Measurements from ENCODE around the gene PLCH1.

Gene PLCH1

DNA sequence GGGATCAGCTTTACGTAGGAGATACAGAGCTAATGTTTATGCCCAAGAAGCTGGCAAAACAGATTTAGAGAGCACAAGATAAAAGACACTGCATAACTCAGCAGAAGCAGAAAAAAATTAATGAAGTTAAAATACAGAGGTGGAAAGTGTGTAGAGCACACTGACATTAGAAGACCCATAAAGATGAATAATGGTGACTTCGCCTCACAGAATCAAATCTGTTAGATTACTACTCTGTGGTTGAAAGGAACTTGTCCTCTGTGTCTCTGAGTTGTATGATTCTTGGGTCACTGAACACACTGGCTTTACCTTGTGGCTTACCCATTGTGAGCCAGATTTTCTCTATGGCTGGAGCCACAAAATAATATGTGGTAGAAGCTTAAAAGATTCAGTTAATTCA, 224.4 kb downstream of the PLCH1 start:
- no peak for DNase-seq

DNA sequence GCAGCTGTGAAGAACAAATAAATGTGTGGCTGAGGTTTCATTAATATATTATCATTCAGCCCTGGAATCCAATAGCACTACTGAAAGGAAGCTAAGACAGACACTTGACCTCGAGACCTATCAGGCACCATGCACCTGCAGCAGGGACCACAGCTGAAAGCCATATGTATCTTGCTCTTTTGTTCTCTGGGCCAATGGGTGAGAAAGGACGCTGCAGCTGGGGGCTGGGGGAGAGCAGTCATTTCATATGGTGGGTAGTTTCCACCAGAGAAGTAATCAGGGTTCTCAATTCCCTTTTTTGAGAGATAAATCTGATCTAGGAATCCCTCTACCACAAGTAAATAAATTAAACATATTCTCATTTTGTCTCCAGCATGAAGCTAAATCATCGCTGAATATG, 225.8 kb downstream of the PLCH1 start:
- no peak for DNase-seq

GRCh38 chr3:155517903-155518302, 227.0 kb downstream of the PLCH1 start:
- DNase-seq = no peak

- no peak for DNase-seq
Observed at GRCh38 chr3:155516439-155516838, 228.4 kb downstream of the PLCH1 start.

- DNase-seq = no peak
Observed at GRCh38 chr3:155512867-155513261, 232.0 kb downstream of the PLCH1 start.

GRCh38 chr3:155512175-155512866, 232.6 kb downstream of the PLCH1 start:
- DNase-seq = no peak

GRCh38 chr3:155504682-155505081, 240.2 kb downstream of the PLCH1 start:
- DNase-seq = no peak

- no peak for DNase-seq
Observed at GRCh38 chr3:155502630-155503029, 242.2 kb downstream of the PLCH1 start.

GRCh38 chr3:155500194-155500818, 244.6 kb downstream of the PLCH1 start:
- DNase-seq = no peak

- no peak for DNase-seq
Observed at GRCh38 chr3:155497930-155498647, 246.8 kb downstream of the PLCH1 start.

- DNase-seq = no peak
Observed at GRCh38 chr3:155496206-155496605, 248.7 kb downstream of the PLCH1 start.

DNA sequence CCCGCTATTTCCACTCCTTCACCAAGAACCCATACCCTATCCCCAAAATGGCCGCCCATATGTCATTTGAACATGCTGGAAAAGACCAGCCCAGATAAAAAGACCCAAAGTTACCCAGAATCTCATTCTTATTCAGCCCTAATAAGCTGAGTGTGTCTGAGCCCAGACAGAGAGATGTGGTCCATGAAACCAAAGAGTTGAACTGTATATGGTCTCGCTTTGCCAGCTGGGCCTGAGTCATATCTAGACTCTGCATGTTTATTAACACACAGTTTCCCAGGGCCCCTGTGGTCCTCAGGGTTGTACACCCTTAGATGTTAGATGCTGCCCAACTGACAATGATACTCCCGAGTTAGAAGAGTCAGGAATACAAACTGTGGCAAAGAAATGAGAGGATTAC, 249.5 kb downstream of the PLCH1 start:
- no peak for DNase-seq

DNA sequence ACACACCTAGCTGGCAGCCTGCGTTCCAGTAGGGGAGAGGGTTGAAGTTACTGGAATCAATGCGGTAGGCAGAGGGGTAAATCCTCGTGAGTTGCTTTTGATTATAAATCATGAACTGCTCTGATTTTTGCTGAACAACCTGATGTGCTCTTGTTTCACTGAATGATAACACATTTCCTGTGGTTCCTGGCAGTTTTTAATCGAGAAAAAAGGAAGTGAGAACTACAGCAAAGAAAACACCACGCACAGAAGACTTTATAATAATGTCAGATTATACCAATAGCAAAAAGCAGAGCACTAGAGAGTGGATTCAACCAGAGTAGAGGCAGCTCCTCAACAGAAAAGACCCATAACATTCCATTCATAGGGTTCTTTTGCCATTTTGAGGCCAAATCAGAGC, 250.5 kb downstream of the PLCH1 start:
- DNase-seq = no peak

DNA sequence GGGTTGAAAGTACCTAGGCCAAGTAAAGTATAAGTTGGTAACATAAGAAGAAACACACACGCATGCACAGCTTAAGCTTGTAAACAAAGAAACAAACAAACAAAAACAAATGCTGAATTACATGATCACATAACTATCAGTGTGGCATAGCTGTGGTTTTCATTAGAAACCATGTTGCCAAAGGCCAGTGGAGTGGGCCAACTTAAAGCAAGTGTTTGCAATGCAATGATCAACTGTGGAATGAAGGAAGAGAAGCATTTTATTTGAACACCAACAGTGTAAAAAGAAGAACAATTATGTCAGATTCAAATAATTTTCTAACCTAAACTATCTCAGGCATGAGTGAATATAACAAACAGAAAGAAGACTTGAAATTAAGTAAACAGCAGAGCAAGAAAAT, 252.0 kb downstream of the PLCH1 start:
- no peak for DNase-seq

DNA sequence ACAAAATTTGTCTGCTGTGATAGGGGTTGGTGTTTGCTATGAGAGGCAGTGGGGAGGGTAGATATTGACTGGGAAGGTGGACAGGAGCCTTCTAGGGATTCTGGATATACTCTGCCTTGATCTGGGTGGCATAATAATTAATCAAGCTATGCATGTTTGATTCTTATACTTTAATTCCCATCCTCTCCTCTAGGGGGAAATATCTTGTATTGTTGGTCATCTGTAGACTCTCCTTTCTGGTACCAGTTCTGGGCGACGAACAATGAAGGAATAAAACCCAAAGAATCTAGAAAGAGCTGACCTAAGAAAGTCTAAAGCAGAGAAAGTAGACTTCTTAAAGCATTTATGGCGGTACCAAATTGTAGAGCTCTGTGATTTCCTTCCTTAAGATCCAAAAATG, 253.2 kb downstream of the PLCH1 start:
- DNase-seq = no peak

DNA sequence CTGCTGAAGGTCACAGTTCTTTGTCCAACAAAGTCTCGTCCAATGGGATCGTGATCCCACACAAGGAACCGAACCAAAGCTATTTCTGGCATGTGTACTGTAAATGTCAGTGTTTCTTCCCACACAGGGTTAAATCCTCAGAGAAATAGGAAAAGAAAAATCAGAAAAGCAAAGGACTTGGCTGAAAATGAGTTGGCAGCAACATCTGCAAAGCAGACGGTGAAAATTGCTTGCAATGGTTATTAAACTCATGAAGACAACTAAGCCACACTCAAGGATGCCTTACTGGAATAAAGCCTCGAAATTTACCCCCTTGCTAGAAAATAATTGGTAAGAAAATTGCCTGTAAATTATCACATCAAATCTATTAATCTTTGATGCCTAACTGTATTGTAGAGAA, 256.2 kb downstream of the PLCH1 start:
- DNase-seq = no peak

- no peak for DNase-seq
Observed at GRCh38 chr3:155485897-155486296, 259.0 kb downstream of the PLCH1 start.

- DNase-seq = no peak
Observed at GRCh38 chr3:155481591-155481990, 263.3 kb downstream of the PLCH1 start.

DNA sequence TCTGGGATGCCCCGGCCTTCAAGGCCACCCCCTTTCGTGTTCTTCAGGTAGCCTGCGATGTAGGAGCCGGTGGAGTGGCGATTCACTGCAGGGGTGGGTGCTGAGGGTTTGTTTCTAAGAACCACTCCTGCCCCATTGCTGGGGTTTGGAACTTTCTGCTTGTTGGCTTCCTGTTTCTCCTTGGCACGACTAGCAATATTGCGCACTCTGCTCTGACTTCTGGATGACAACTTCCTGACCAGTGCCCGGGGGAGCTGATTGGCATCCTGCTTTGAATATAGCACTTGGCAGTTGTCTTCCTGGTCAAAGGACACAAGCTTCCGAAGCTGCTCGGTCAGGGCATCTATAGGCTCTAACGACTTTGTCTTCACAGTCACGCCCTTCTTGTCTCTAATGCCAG, 263.8 kb downstream of the PLCH1 start:
- no peak for DNase-seq

- DNase-seq = no peak
Observed at GRCh38 chr3:155465664-155466063, 279.2 kb downstream of the PLCH1 start.

DNA sequence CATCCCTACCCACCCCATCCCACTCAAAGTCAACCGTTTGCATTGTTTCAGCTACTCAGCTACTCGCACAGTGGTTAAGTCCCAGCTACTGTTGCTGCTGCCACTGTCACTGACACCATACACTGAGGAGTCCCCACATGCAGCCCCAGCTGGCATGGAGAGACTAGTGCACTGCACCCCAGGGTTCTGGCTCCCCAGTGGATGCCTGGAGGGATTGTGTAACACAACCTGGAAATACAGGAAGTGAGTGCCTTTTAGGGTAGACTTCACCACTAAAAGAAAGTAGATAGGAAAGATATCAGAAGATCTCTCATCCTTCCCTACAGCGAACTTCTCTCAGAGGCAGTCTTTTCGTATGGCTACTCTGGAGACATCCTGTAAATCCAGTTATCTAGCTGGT, 282.2 kb downstream of the PLCH1 start:
- no peak for DNase-seq

DNA sequence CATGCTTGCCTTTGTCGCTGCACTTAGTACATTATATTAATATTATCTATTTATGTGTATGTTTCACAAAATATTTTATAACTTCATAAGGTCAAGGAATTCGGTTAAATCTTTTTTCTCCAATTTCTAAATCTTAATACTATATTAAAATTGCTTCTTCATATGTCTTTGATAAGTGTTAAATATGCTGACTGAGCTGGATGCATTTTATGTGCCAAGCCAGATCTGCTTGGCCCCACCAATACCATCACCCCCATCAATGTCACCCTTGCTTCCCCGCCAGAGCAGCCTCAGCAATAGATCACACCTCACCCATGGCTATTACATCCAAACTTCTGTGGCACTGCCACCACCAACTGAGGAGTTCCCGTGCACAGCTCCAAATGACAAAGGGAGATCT, 287.3 kb downstream of the PLCH1 start:
- DNase-seq = no peak

- no peak for DNase-seq
Observed at GRCh38 chr3:155455765-155456164, 289.1 kb downstream of the PLCH1 start.

GRCh38 chr3:155453512-155453911, 291.4 kb downstream of the PLCH1 start:
- DNase-seq = no peak

All from right hindlimb (tissue), 1 donor.